Astrocyte (in vitro differentiated cells and primary cell): ENCODE measurements around the gene LDAF1. TPM values are rescaled to one million over a fixed set of nuclear protein-coding genes. Genes with fewer than 3 reads are reported as not detected.

ENCODE experiments used
- DNase-seq: peaks from one replicate; pipeline ENCODE4 v3.0.0-alpha.2; 2010; ENCODE audit warnings: low read depth
- FAIRE-seq: peaks from 2 replicates; lab custom pipeline; 2011; peaks lifted over from hg19 to GRCh38; lab: Jason Lieb, UNC
- H2AFZ ChIP-seq: 2 replicates; pipeline ENCODE4 v1.6.0; 2012; ENCODE audit warnings: low read depth, low read length, inconsistent platforms
- H3K27ac ChIP-seq: 2 replicates; pipeline ENCODE4 v1.5.1; 2011; ENCODE audit warnings: low read depth, low read length, inconsistent platforms
- H3K27me3 ChIP-seq: 2 replicates; pipeline ENCODE4 v1.6.0; 2011; ENCODE audit warnings: low read length, inconsistent platforms; ENCODE audit not compliant: insufficient read depth
- H3K36me3 ChIP-seq: 2 replicates; pipeline ENCODE4 v1.5.1; 2011; ENCODE audit warnings: low read length, inconsistent platforms; ENCODE audit not compliant: insufficient read depth
- H3K4me1 ChIP-seq: 2 replicates; pipeline ENCODE4 v1.5.1; 2011; ENCODE audit warnings: low read length, inconsistent platforms; ENCODE audit not compliant: insufficient read depth
- H3K4me2 ChIP-seq: 2 replicates; pipeline ENCODE4 v1.6.0; 2012; ENCODE audit warnings: low read length, inconsistent platforms
- H3K4me3 ChIP-seq: 2 replicates; pipeline ENCODE4 v1.5.1; 2011; ENCODE audit warnings: low read depth, mild to moderate bottlenecking, low read length, inconsistent platforms; ENCODE audit not compliant: insufficient read depth
- H3K79me2 ChIP-seq: 2 replicates; pipeline ENCODE4 v1.6.0; 2012; ENCODE audit warnings: mild to moderate bottlenecking, low read length, inconsistent platforms; ENCODE audit not compliant: insufficient read depth
- H3K9ac ChIP-seq: 2 replicates; pipeline ENCODE4 v1.6.0; 2012; ENCODE audit warnings: mild to moderate bottlenecking, low read length, inconsistent platforms
- H3K9me3 ChIP-seq: 2 replicates; pipeline ENCODE4 v1.5.1; 2012; ENCODE audit warnings: low read depth, mild to moderate bottlenecking, low read length, inconsistent platforms; ENCODE audit not compliant: insufficient read depth
- H4K20me1 ChIP-seq: 2 replicates; pipeline ENCODE4 v1.6.0; 2012; ENCODE audit warnings: low read length, inconsistent platforms; ENCODE audit not compliant: insufficient read depth
- H3K27ac Mint-ChIP-seq: one replicate; pipeline ENCODE4 v1.8.0; 2021; ENCODE audit warnings: mild to moderate bottlenecking, mixed read lengths; ENCODE audit not compliant: unreplicated experiment
- H3K27me3 Mint-ChIP-seq: one replicate; pipeline ENCODE4 v1.8.0; 2021; ENCODE audit warnings: low read depth, mixed read lengths; ENCODE audit not compliant: unreplicated experiment
- H3K36me3 Mint-ChIP-seq: one replicate; pipeline ENCODE4 v1.8.0; 2021; ENCODE audit warnings: low read depth, mixed read lengths; ENCODE audit not compliant: unreplicated experiment
- H3K4me1 Mint-ChIP-seq: one replicate; pipeline ENCODE4 v1.8.0; 2021; ENCODE audit warnings: low read depth, mixed read lengths; ENCODE audit not compliant: unreplicated experiment
- H3K4me3 Mint-ChIP-seq: one replicate; pipeline ENCODE4 v1.8.0; 2021; ENCODE audit warnings: mild to moderate bottlenecking, moderate library complexity, mixed read lengths; ENCODE audit not compliant: unreplicated experiment
- H3K9me3 Mint-ChIP-seq: one replicate; pipeline ENCODE4 v1.8.0; 2021; ENCODE audit warnings: mild to moderate bottlenecking, mixed read lengths; ENCODE audit not compliant: unreplicated experiment
- CTCF ChIP-seq: IDR thresholded peaks from 2 replicates; pipeline ENCODE4 v1.5.1; 2011; ENCODE audit warnings: low read depth, mild to moderate bottlenecking, inconsistent platforms, low read length, moderate library complexity; ENCODE audit not compliant: insufficient read depth
- EZH2 ChIP-seq: IDR thresholded peaks from 2 replicates; pipeline ENCODE4 v1.6.1; 2012; ENCODE audit warnings: mild to moderate bottlenecking, low read length, inconsistent platforms; ENCODE audit not compliant: insufficient read depth
- total RNA-seq: library from RNA; stranded (reverse); gene quantifications from 2 replicates; pipeline ENCODE4 v1.2.1, GENCODE V29; 2021

LDAF1 gene
- total RNA-seq, 1 donor from 2014 or later: 38.6 TPM

GRCh38 chr16:21190013-21190412, 31.5 kb downstream of the LDAF1 start:
- H3K36me3 Mint-ChIP-seq: no peaks in the 10 kb centered on the region
- no peak for FAIRE-seq
- no peak overlapping the region for H3K4me3 ChIP-seq
- no peaks in the 10 kb centered on the region for H4K20me1 ChIP-seq
- H3K27me3 ChIP-seq: peaks cover 5% of the 10 kb centered on the region
- H3K4me3 Mint-ChIP-seq: no peak overlapping the region
- peaks cover 10% of the 10 kb centered on the region for H3K4me1 ChIP-seq
- peaks cover 14% of the 10 kb centered on the region for H3K27me3 Mint-ChIP-seq
- H3K4me2 ChIP-seq: no peak overlapping the region
- DNase-seq: no peak
- H3K9me3 Mint-ChIP-seq: peaks cover 2% of the 10 kb centered on the region
- H2AFZ ChIP-seq: no peak overlapping the region
- no peak for TF ChIP-seq CTCF
- TF ChIP-seq EZH2: no peak
- H3K4me1 Mint-ChIP-seq: peaks cover 14% of the 10 kb centered on the region
- no peak overlapping the region for H3K27ac Mint-ChIP-seq
- H3K27ac ChIP-seq: no peak overlapping the region
- no peak overlapping the region for H3K9ac ChIP-seq
- peaks cover 4% of the 10 kb centered on the region for H3K9me3 ChIP-seq
- H3K79me2 ChIP-seq: no peaks in the 10 kb centered on the region
- no peaks in the 10 kb centered on the region for H3K36me3 ChIP-seq

- Mint-ChIP-seq H3K27ac (no peak overlapping the region), H3K9me3 (peaks cover 2% of the 10 kb centered on the region), H3K36me3 (no peaks in the 10 kb centered on the region), H3K4me1 (peaks cover 14% of the 10 kb centered on the region), H3K4me3 (no peak overlapping the region), H3K27me3 (peaks cover 16% of the 10 kb centered on the region)
- peaks cover 5% of the 10 kb centered on the region for H3K27me3 ChIP-seq
- no peak overlapping the region for H3K27ac ChIP-seq
- H3K79me2 ChIP-seq: no peaks in the 10 kb centered on the region
- peaks cover 10% of the 10 kb centered on the region for H3K4me1 ChIP-seq
- TF ChIP-seq CTCF (no peak), EZH2 (no peak)
- H4K20me1 ChIP-seq: no peaks in the 10 kb centered on the region
- FAIRE-seq: no peak
- H3K9ac ChIP-seq: no peak overlapping the region
- H3K9me3 ChIP-seq: peaks cover 4% of the 10 kb centered on the region
- H2AFZ ChIP-seq: no peak overlapping the region
- no peak for DNase-seq
- H3K4me3 ChIP-seq: no peak overlapping the region
- no peaks in the 10 kb centered on the region for H3K36me3 ChIP-seq
- no peak overlapping the region for H3K4me2 ChIP-seq
Measured at GRCh38 chr16:21190599-21190998, 32.1 kb downstream of the LDAF1 start.

- Histone ChIP-seq H3K9me3 (peaks cover 4% of the 10 kb centered on the region), H3K79me2 (no peaks in the 10 kb centered on the region), H3K4me3 (no peak overlapping the region), H3K36me3 (no peaks in the 10 kb centered on the region), H3K4me1 (peaks cover 7% of the 10 kb centered on the region), H2AFZ (no peak overlapping the region), H3K4me2 (no peak overlapping the region), H3K9ac (no peak overlapping the region), H4K20me1 (no peaks in the 10 kb centered on the region), H3K27ac (no peak overlapping the region), H3K27me3 (peaks cover 20% of the 10 kb centered on the region)
- Mint-ChIP-seq H3K4me3 (no peak overlapping the region), H3K27ac (no peak overlapping the region), H3K4me1 (peaks cover 6% of the 10 kb centered on the region), H3K27me3 (peaks cover 25% of the 10 kb centered on the region), H3K36me3 (no peaks in the 10 kb centered on the region), H3K9me3 (peaks cover 2% of the 10 kb centered on the region)
- DNase-seq: no peak
- FAIRE-seq: no peak
- TF ChIP-seq EZH2: no peak
Measured at GRCh38 chr16:21192991-21193390, 34.5 kb downstream of the LDAF1 start.
